ENCODE data around the gene YOD1.

YOD1 gene

GRCh38 chr1:207059881-207060280, 8.9 kb upstream of the YOD1 start:
- Histone ChIP-seq H3K4me3 (replicated peaks; ENCODE audit: insufficient read depth, low read length) (no peak overlapping the region), H3K27me3 (ENCODE audit: insufficient read depth, poor library complexity, severe bottlenecking) (no peaks in the 10 kb centered on the region), H3K27ac (replicated peaks) (no peak overlapping the region)
- no peak for TF ChIP-seq SPI1 (IDR thresholded peaks at IDR 0.05; ENCODE audit: borderline replicate concordance, low read depth)
- no peak for TF ChIP-seq GABPA (IDR thresholded peaks at IDR 0.05; ENCODE audit: low read depth)
- TF ChIP-seq CTCF (IDR thresholded peaks at IDR 0.05; ENCODE audit: insufficient read depth, low read length) = no peak
- no peak for TF ChIP-seq REST (IDR thresholded peaks at IDR 0.05; ENCODE audit: insufficient replicate concordance, low read depth)
- DNase-seq (ENCODE audit: low read depth in 1 of 2, low spot score in 1 of 2) = no peak

- Histone ChIP-seq H3K4me3 (replicated peaks; ENCODE audit: insufficient read depth, low read length) (no peak overlapping the region), H3K27ac (replicated peaks) (0 out of 2 replicates have a peak overlapping the region, but pooled peaks have one; percentile 20), H3K27me3 (ENCODE audit: insufficient read depth, poor library complexity, severe bottlenecking) (no peaks in the 10 kb centered on the region)
- TF ChIP-seq SPI1 (IDR thresholded peaks at IDR 0.05; ENCODE audit: borderline replicate concordance, low read depth) (peak; percentile 8; the same call in 1 of the 2 replicates), POLR2AphosphoS5 (IDR thresholded peaks at IDR 0.05; ENCODE audit: low read depth) (no peak), REST (IDR thresholded peaks at IDR 0.05; ENCODE audit: insufficient replicate concordance, low read depth) (no peak)
- DNase-seq (ENCODE audit: low read depth in 1 of 2, low spot score in 1 of 2) = no peak
Observed at GRCh38 chr1:207058878-207059867, 8.2 kb upstream of the YOD1 start.

- H3K4me3 ChIP-seq (replicated peaks; ENCODE audit: insufficient read depth, low read length) = no peak overlapping the region
- TF ChIP-seq GABPA (IDR thresholded peaks at IDR 0.05; ENCODE audit: low read depth) = no peak
- TF ChIP-seq REST (IDR thresholded peaks at IDR 0.05; ENCODE audit: insufficient replicate concordance, low read depth) = no peak
- TF ChIP-seq SPI1 (IDR thresholded peaks at IDR 0.05; ENCODE audit: borderline replicate concordance, low read depth) = no peak
- no peak for TF ChIP-seq POLR2AphosphoS5 (IDR thresholded peaks at IDR 0.05; ENCODE audit: low read depth)
- no peak for TF ChIP-seq CTCF (IDR thresholded peaks at IDR 0.05; ENCODE audit: insufficient read depth, low read length)
- DNase-seq (ENCODE audit: low read depth in 1 of 2, low spot score in 1 of 2) = no peak
- no peak overlapping the region for H3K27ac ChIP-seq (replicated peaks)
- H3K27me3 ChIP-seq (ENCODE audit: insufficient read depth, poor library complexity, severe bottlenecking) = no peaks in the 10 kb centered on the region
Observed at GRCh38 chr1:207058252-207058651, 7.2 kb upstream of the YOD1 start.
